Right lobe of liver (tissue), 4 donors: ENCODE results near the gene ZNF493.

Experiments used
- POLR2A ChIP-seq: fragments of 450-650 bp; IDR thresholded peaks from one replicate; pipeline ENCODE4 v1.6.1; 2017; ENCODE audit warnings: antibody characterized with exemption, mild to moderate bottlenecking
- TF ChIP-seq, protein P1 (sequence below), 4 donors: fragments of 200-600 bp in 3 of 4; fragments of 450-650 bp in 1 of 4; IDR thresholded peaks; one replicate each; pipeline versions ENCODE4 v1.5.1 to v1.8.0; 2016 to 2022; ENCODE audit warnings: antibody characterized with exemption in 4 of 4, mild to moderate bottlenecking in 2 of 4
- donor health status: DM: no; HTN: no; CAD: no.
- donor health status: DM: no; HTN: no; CAD: no.
- donor health status: DM: no; HTN: yes; CAD: no.

DNA sequence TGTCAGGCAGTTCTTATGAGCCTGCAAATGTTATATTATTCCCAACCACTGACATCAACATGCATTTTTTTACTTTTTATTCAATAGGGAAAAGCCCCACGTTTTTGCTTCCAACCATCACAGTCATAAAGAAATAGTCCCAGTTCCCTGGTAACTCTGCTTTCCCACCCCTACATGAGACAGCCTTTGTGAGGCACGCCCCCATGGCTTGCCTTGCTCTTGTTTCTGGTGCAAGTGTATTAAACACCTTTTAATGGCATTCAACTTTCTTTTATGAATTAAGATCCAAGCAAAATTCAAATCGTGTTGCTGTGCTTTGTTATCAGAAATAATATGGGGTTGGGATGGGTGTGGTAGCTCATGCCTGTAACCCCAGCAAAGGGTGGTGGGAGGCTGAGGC lies 54.3 kb downstream of the ZNF493 start:
- TF ChIP-seq, protein P1, sequence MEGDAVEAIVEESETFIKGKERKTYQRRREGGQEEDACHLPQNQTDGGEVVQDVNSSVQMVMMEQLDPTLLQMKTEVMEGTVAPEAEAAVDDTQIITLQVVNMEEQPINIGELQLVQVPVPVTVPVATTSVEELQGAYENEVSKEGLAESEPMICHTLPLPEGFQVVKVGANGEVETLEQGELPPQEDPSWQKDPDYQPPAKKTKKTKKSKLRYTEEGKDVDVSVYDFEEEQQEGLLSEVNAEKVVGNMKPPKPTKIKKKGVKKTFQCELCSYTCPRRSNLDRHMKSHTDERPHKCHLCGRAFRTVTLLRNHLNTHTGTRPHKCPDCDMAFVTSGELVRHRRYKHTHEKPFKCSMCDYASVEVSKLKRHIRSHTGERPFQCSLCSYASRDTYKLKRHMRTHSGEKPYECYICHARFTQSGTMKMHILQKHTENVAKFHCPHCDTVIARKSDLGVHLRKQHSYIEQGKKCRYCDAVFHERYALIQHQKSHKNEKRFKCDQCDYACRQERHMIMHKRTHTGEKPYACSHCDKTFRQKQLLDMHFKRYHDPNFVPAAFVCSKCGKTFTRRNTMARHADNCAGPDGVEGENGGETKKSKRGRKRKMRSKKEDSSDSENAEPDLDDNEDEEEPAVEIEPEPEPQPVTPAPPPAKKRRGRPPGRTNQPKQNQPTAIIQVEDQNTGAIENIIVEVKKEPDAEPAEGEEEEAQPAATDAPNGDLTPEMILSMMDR (IDR thresholded peaks at IDR 0.05), result no peak
- TF ChIP-seq POLR2A, result no peak
